Measurements from ENCODE around the gene PRR29. TPM values are rescaled to one million over a fixed set of nuclear protein-coding genes. Genes with fewer than 3 reads are reported as not detected.

Gene PRR29
- total and polyA plus RNA-seq, 4 donors: 8.0 to 36.8 (median 9.1) TPM

DNA sequence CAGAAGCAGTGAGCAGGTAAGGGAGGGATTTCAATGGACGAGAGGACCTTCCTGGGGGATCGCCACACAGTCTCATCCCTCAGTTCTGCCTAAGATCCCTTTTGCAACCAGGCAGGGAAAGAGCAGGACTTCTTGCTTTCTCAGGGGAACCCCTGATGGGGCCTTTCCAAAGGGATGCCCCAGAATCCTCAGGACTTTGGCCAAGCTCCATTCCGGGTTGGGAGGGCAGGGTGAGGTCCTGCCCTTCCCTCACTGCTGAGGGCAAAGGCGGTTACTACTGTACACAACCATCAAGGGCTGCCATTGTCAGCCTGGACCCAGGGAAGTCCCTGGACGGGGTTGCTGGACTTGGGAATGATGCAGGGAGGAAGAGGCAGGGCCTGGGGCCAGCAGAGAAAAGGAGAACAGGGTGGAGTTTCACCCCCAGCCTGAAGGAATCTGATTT, 9.7 kb downstream of the PRR29 start:
- Histone ChIP-seq H3K27me3 (ENCODE audit: control insufficient read depth in 3 of 3, insufficient read depth in 3 of 3, low read length in 2 of 3) (no peaks in the 10 kb centered on the region), H3K27ac (ENCODE audit: low read depth in 1 of 2, low read length in 1 of 2) (peak overlapping the region; percentile 26 to 60), H3K36me3 (ENCODE audit: control insufficient read depth in 4 of 4, insufficient read depth in 4 of 4, low read length in 4 of 4) (peaks cover 0 to 11% (median 0%) of the 10 kb centered on the region in 4 donors), H3K9ac (ENCODE audit: insufficient read depth in 1 of 2, low read length in 2 of 2) (peak overlapping the region in 1 of 2 donors; percentile 5), H3K4me3 (no peak overlapping the region), H3K4me1 (ENCODE audit: control insufficient read depth in 5 of 5, insufficient read depth in 5 of 5, low read length in 5 of 5) (peaks cover 0 to 26% (median 15%) of the 10 kb centered on the region in 5 donors), H3K9me3 (ENCODE audit: control insufficient read depth in 4 of 4, insufficient read depth in 3 of 4, low read length in 3 of 4) (peaks cover 0 to 1% (median 0%) of the 10 kb centered on the region in 4 donors)
- DNase-seq (peak in 1 of 3 donors; percentile 37), ATAC-seq (ENCODE audit: insufficient read depth, low FRiP score) (no peak)
- WGBS, 2 donors: 60 to 78% methylated on average over 5 of the region's 5 CpGs
- TF ChIP-seq, protein P1, sequence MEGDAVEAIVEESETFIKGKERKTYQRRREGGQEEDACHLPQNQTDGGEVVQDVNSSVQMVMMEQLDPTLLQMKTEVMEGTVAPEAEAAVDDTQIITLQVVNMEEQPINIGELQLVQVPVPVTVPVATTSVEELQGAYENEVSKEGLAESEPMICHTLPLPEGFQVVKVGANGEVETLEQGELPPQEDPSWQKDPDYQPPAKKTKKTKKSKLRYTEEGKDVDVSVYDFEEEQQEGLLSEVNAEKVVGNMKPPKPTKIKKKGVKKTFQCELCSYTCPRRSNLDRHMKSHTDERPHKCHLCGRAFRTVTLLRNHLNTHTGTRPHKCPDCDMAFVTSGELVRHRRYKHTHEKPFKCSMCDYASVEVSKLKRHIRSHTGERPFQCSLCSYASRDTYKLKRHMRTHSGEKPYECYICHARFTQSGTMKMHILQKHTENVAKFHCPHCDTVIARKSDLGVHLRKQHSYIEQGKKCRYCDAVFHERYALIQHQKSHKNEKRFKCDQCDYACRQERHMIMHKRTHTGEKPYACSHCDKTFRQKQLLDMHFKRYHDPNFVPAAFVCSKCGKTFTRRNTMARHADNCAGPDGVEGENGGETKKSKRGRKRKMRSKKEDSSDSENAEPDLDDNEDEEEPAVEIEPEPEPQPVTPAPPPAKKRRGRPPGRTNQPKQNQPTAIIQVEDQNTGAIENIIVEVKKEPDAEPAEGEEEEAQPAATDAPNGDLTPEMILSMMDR (IDR thresholded peaks at IDR 0.05; ENCODE audit: control extremely low read depth, extremely low read depth): no peak

- Histone ChIP-seq H3K27me3 (ENCODE audit: control insufficient read depth in 3 of 3, insufficient read depth in 3 of 3, low read length in 2 of 3) (no peaks in the 10 kb centered on the region), H3K9me3 (ENCODE audit: control insufficient read depth in 4 of 4, insufficient read depth in 3 of 4, low read length in 3 of 4) (peaks cover 0 to 1% (median 0%) of the 10 kb centered on the region in 4 donors), H3K4me3 (no peak overlapping the region), H3K27ac (ENCODE audit: low read depth in 1 of 2, low read length in 1 of 2) (peak overlapping the region in 1 of 2 donors; percentile 59), H3K4me1 (ENCODE audit: control insufficient read depth in 5 of 5, insufficient read depth in 5 of 5, low read length in 5 of 5) (peaks cover 0 to 26% (median 15%) of the 10 kb centered on the region in 5 donors), H3K9ac (ENCODE audit: insufficient read depth in 1 of 2, low read length in 2 of 2) (peak overlapping the region in 1 of 2 donors; percentile 5), H3K36me3 (ENCODE audit: control insufficient read depth in 4 of 4, insufficient read depth in 4 of 4, low read length in 4 of 4) (peaks cover 0 to 8% (median 0%) of the 10 kb centered on the region in 4 donors)
- DNase-seq: no peak
- no peak for ATAC-seq (ENCODE audit: insufficient read depth, low FRiP score)
- 79 to 86% methylated on average over 5 of the region's 5 CpGs for WGBS, 2 donors
- TF ChIP-seq, protein P1 (IDR thresholded peaks at IDR 0.05; ENCODE audit: control extremely low read depth, extremely low read depth): no peak
Measured at GRCh38 chr17:64008346-64008745, 10.2 kb downstream of the PRR29 start.

- peak overlapping the region in 1 of 2 donors; percentile 59 for H3K27ac ChIP-seq (ENCODE audit: low read depth in 1 of 2, low read length in 1 of 2)
- TF ChIP-seq, protein P1 (IDR thresholded peaks at IDR 0.05; ENCODE audit: control extremely low read depth, extremely low read depth): no peak
- H3K9ac ChIP-seq (ENCODE audit: insufficient read depth in 1 of 2, low read length in 2 of 2): no peak overlapping the region
- WGBS, 2 donors: 42 to 54% methylated on average over 4 of the region's 4 CpGs
- H3K36me3 ChIP-seq (ENCODE audit: control insufficient read depth in 4 of 4, insufficient read depth in 4 of 4, low read length in 4 of 4): peaks cover 0 to 4% (median 0%) of the 10 kb centered on the region in 4 donors
- DNase-seq: no peak
- H3K9me3 ChIP-seq (ENCODE audit: control insufficient read depth in 4 of 4, insufficient read depth in 3 of 4, low read length in 3 of 4): peaks cover 0 to 1% (median 0%) of the 10 kb centered on the region in 4 donors
- no peak overlapping the region for H3K4me3 ChIP-seq
- H3K4me1 ChIP-seq (ENCODE audit: control insufficient read depth in 5 of 5, insufficient read depth in 5 of 5, low read length in 5 of 5): peaks cover 0 to 23% (median 15%) of the 10 kb centered on the region in 5 donors
- ATAC-seq (ENCODE audit: insufficient read depth, low FRiP score): no peak
- no peaks in the 10 kb centered on the region for H3K27me3 ChIP-seq (ENCODE audit: control insufficient read depth in 3 of 3, insufficient read depth in 3 of 3, low read length in 2 of 3)
Measured at GRCh38 chr17:64008830-64009229, 10.7 kb downstream of the PRR29 start.
